HG02973 (cell line): ENCODE results near the gene EFCAB13.
"Not testable (repeated sequence)": the region's sequence is repeated elsewhere in the genome, so short reads cannot be mapped to it uniquely, and the experiment has no call there.

ENCODE experiments used
- ATAC-seq: cut with Tn5 transposase; IDR thresholded peaks from one replicate; pipeline ENCODE4 v1.9.1; 2021; ENCODE audit warnings: moderate library complexity; ENCODE audit not compliant: unreplicated experiment

The EFCAB13 gene

DNA sequence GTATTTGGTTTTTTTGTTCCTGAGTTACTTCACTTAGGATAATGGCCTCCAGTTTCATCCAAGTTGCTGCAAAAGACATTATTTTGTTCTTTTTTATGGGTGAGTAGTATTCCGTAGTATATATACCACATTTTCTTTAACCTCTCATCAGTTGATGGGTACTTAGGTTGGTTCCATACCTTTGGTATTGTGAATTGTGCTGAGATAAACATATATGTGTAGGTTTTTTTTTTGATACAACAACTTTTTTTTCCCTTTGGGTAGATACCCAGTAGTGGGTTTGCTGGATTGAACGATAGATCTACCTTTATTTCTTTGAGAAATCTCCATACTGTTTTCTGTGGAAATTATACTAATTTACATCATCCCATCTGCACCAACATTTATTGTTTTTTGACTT is 6.8 kb downstream of the EFCAB13 start:
- no peak for ATAC-seq

DNA sequence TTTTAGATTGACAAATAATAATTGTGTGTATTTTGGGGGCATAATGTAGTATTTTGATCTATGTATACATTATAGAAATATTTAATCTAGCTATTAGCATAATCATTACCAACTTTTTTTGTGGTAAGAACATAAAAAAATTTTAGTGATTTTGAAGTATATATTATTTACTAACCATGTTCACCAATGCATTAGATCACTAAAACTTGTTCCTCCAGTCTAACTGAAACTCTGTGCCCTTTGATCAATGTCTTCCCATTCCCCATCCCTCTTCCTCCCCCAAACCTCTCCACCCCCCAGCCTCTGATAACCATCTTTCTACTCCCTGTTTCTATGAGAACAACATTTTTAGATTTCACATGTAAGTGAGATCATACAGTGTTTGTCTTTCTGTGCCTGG is 8.5 kb downstream of the EFCAB13 start:
- ATAC-seq: no peak

- ATAC-seq: no peak
Measured at GRCh38 chr17:47335101-47335936, 11.6 kb downstream of the EFCAB13 start.

GRCh38 chr17:47338026-47338425 is 14.3 kb downstream of the EFCAB13 start:
- ATAC-seq: no peak

DNA sequence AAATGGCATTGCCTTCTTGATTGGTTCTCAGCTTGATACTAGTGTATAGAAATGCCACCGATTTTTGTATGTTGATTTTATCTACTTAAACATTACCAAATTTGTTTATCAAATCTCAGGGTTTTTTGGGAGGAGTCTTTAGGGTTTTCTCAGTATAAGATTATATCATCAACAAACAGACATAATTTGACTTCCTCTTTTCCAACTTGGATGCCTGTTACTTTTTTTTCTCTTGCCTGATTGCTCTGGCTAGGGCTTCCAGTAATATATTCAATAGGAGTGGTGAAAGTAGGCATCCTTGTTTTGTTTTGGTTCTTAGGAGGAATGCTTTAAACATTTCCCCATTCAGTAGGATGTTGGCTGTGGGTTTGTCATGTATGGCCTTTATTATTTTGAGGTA is 29.1 kb downstream of the EFCAB13 start:
- ATAC-seq: no peak

GRCh38 chr17:47358652-47359051 is 34.9 kb downstream of the EFCAB13 start:
- ATAC-seq: no peak

- no peak for ATAC-seq
Measured at GRCh38 chr17:47363171-47363570, 39.4 kb downstream of the EFCAB13 start.

DNA sequence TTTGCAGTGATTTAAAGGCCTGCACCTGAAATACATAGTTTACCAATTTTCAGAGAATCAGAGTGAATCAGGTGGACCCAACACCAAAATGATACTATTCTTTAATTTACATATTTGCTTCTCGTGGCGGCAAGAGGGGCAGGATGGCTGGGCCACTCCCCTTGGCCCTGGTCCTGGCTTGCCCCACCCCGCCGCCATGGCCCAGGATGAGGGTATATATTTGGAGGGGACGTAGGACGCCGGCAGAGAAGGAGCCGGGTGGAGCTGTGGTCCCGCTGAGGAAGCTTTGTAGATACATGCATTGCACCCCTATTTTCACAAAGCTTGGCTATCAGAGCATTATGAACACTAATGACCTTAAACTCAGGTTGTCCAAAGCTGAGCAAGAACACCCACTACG is 43.5 kb downstream of the EFCAB13 start:
- no peak for ATAC-seq

- no peak for ATAC-seq
Measured at GRCh38 chr17:47368262-47368661, 44.5 kb downstream of the EFCAB13 start.

DNA sequence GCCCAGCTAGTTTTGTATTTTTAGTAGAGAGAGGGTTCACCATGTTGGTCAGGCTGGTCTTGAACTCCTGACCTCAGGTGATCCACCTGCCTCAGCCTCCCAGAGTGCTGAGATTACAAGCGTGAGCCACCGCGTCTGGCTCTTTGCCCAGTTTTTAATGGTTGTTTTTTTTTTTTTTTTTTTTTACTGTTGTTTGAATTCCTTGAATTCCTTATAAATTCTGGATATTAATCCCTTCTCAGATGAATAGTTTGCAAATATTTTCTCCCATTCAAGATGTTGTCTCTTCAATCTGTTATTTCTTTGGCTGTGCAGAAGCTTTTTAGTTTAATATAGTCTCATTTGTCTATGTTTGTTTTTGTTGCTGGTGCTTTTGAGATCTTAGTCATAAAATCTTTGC is 47.1 kb downstream of the EFCAB13 start:
- not testable (repeated sequence) for ATAC-seq

- ATAC-seq: no peak
Measured at GRCh38 chr17:47373002-47373401, 49.2 kb downstream of the EFCAB13 start.

GRCh38 chr17:47376247-47376646 is 52.5 kb downstream of the EFCAB13 start:
- no peak for ATAC-seq

DNA sequence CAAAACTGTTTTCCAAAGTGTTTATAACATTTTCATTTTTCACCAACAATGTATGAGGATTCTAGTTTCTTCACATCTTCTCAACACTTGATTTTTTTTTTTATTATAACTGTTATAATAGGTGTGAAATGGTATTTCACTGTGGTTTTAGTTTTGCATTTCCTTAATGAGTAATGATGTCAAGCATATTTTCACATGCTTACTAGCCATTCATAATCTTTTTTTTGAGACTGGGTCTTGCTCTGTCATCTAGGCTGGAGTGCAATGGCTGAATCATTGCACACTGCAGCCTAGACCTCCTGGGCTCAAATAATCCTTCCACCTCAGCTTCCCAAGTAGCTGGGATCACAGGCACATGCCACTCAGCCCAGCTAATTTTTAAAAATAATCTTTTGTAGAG is 65.1 kb downstream of the EFCAB13 start:
- ATAC-seq: no peak

GRCh38 chr17:47397532-47398128 is 73.9 kb downstream of the EFCAB13 start:
- ATAC-seq: not testable (repeated sequence)

- no peak for ATAC-seq
Measured at GRCh38 chr17:47400333-47400732, 76.6 kb downstream of the EFCAB13 start.

DNA sequence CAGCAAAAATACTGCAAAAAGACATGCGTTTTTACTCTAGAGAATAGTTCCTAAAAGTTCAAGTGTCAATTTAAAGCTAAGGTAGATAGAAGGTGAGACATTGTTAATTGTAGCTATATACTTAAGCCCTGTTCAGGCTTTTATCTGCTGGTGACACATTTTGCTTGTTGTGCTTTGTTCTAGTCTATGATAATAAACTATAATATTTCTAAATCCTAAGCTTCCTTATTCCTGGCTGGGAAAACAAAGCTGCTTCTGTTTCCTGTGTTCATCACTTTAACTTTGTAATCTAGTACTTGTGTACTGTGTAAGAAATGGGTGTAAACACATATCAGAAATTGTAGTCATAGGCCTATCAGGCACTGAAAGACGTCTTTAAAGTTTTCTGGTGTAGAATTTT is 77.3 kb downstream of the EFCAB13 start:
- no peak for ATAC-seq

GRCh38 chr17:47404006-47404405 is 80.3 kb downstream of the EFCAB13 start:
- ATAC-seq: no peak

- ATAC-seq: no peak
Measured at GRCh38 chr17:47404875-47405274, 81.1 kb downstream of the EFCAB13 start.

DNA sequence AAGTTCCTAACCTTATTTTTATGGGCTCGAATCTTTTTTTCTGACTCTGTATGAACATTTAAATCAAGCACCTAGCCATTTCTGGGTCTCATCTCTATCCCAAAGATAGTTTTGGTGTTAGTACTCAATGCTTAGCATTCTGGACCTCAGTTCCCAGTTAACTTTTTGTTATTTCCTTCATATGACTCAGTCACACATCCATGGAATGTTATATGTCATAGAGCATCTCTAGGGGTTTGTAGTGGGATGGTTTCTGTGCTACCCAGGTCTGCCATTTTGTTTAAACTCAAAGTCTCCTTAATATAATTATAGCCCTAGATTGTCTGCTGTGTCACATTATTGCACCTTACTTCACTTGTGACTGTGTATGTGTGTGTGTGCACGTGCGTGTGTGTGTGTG is 90.1 kb downstream of the EFCAB13 start:
- ATAC-seq: no peak

DNA sequence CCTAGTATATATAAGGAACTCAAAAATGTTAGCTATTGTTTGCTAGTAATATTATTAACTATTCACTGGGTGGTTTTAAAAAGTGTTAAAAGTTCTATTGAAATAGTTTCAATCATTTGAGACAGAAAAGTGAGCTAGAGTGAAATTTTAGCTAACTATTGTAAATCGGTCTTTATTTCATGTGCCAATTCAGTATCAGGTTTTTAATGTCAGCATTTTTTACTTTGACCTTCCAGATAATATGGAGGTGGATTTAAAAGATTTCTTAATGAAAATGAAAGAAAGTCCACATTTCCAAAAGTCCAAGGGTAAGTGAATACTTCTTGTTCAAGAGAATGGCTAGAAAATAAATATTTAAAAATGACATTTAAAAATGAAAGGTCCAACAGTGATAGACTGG is 90.9 kb downstream of the EFCAB13 start:
- ATAC-seq: no peak

DNA sequence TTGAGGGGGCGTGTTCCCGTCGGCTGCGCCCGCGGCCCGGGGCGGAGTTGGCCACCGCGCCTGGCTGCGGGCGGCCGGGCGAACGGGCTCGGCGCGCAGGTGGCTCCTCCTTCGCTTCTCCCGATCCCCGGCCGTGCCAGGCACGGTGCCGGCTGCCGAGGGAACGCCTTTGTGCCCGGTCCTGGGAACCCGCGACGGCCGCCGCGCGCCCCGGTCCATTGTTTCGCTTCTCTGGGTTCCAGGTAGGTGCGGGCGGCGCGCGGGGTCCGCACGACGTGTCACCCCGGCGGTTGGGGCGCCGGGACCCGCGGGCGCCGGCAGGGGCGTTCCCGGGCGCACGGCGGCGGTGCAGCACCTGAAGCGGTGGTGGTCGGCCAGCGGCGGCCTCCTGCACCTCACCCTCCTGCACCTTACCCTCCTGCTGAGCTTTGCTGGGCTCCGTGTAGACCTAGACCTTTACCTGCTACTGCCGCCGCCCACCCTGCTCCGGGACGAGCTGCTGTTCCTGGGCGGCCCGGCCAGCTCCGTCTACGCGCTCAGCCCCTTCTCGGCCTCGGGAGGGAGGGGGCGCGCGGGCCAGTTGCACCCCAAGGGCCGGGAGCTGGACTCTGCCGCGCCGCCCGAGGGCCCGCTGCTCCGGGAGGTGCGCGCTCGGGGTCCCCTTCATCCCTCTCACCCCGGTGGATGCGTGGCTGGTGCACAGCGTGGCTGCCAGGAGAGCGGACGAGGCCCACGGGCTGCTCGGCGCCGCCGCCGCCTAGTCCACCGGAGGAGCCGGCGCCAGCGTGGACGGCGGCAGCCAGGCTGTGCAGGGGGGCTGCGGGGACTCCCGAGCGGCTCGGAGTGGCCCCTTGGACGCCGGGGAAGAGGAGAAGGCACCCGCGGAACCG is 99.9 kb downstream of the EFCAB13 start:
- no peak for ATAC-seq

- not testable (repeated sequence) for ATAC-seq
Measured at GRCh38 chr17:47425233-47425632, 101.5 kb downstream of the EFCAB13 start.
